ENCODE data around the gene CPB2.

Gene CPB2

DNA sequence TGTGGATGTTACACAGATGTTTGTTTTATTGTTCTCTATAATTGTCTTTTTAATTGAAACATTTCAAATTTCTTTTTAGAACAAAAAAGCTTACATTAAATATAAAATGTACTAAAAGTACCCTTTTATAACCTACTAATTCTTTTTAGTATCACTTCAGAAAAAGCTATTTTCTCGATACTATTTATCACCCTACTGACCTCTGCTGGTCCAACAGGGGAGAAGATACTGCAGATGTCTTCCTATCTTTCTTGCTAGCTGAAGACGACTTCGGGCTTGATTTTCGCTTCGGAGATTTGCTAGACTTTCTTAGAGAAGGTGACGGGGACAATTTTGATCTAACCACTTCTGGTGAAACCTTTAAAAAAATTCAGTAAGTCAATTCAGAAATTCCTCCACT is 94.7 kb downstream of the CPB2 start:
- DNase-seq (ENCODE audit: low spot score): peak; percentile 3
- POLR2A ChIA-PET (ENCODE audit: low non-redundant PET): no interaction called here
- H3K27ac ChIP-seq: no peak overlapping the region
- TF ChIP-seq, protein P1, sequence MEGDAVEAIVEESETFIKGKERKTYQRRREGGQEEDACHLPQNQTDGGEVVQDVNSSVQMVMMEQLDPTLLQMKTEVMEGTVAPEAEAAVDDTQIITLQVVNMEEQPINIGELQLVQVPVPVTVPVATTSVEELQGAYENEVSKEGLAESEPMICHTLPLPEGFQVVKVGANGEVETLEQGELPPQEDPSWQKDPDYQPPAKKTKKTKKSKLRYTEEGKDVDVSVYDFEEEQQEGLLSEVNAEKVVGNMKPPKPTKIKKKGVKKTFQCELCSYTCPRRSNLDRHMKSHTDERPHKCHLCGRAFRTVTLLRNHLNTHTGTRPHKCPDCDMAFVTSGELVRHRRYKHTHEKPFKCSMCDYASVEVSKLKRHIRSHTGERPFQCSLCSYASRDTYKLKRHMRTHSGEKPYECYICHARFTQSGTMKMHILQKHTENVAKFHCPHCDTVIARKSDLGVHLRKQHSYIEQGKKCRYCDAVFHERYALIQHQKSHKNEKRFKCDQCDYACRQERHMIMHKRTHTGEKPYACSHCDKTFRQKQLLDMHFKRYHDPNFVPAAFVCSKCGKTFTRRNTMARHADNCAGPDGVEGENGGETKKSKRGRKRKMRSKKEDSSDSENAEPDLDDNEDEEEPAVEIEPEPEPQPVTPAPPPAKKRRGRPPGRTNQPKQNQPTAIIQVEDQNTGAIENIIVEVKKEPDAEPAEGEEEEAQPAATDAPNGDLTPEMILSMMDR (conservative IDR thresholded peaks at IDR 0.05; ENCODE audit: low read depth): peak; percentile 21; the same call in 1 of the 2 replicates
- CTCF ChIA-PET: interaction anchor here (0.6 to 1.1 kb wide), 4 partner anchors 14 to 387 kb away, joined by 3 to 4 read pairs (median 3); no protein-coding TSS in a partner anchor

DNA sequence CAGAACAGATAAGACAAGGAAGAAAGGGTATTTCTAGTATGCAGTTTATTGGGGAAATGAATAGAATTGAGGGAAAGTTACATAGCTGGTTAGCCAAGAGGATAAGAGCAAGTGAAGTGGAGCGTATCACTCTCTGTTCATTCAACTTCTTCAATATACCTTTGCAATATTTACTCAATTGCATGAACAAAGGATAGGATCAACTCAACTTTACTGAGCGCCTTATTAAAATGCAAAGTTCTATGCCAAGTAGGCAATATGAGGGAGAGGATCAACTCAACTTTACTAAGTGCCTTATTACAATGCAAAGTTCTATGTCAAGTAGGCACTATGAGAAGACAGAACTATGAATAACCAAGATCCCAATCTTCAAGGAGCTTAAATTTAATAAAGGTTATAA is 96.2 kb downstream of the CPB2 start:
- no peak for DNase-seq (ENCODE audit: low spot score)
- TF ChIP-seq, protein P1 (conservative IDR thresholded peaks at IDR 0.05; ENCODE audit: low read depth): no peak
- POLR2A ChIA-PET (ENCODE audit: low non-redundant PET): no interaction called here
- CTCF ChIA-PET: no interaction called here
- no peak overlapping the region for H3K27ac ChIP-seq

DNA sequence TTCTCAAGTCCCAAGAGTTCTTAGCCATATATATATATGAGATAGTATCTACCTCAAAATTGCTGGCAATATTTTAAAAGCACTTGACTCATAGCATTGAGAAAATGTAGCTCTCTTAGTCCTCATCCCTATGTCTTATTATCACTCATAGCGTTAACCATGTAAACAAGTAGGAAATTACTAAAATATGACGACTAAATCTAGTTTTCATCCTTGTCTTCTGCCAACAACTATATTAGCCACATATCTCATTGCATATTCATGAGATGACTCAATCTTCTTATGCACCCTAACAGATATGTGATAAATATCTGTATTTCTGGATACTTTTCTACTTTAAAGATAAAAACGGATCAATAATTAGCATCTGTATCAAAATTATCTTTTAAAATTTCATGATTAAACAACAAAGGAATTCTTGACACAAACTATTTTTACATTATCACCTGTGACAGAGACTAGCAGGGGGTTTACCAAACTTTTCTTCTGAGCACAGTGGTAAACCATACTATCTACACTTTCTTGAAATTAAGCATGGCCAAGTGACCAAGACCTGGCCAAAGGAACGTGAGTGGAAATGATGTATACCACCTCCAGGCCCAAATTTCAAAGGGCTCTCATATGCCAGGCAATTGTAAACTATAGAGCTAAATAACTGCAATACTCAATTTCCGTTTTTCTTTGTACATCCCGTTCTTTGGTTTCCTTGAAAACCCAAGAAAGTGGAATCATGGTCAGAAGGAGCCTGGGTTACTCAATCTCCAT is 98.0 kb downstream of the CPB2 start:
- no peak overlapping the region for H3K27ac ChIP-seq
- POLR2A ChIA-PET (ENCODE audit: low non-redundant PET): no interaction called here
- CTCF ChIA-PET: no interaction called here
- no peak for DNase-seq (ENCODE audit: low spot score)
- TF ChIP-seq, protein P1 (conservative IDR thresholded peaks at IDR 0.05; ENCODE audit: low read depth): no peak

DNA sequence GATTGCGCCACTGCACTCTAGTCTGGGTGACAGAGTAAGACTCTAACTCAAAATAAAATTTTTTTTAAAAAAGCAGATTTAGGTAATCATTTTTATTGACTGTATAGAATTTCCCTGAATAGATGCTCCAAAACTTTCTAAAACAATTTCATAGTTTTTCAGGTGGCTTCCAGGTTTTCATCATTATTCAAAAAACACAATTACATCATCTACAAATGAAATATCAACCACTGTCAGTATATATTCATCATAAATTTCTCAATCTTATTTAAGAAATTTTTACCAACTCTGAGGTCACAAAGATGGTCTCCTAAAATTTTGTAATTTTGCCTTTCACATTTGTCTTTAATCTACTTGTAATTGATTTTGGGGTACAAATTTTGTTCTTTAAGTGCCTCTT is 100.3 kb downstream of the CPB2 start:
- POLR2A ChIA-PET (ENCODE audit: low non-redundant PET): no interaction called here
- no peak for DNase-seq (ENCODE audit: low spot score)
- CTCF ChIA-PET: no interaction called here
- no peak overlapping the region for H3K27ac ChIP-seq
- TF ChIP-seq, protein P1 (conservative IDR thresholded peaks at IDR 0.05; ENCODE audit: low read depth): no peak

Data from RWPE1 (cell line).